Stomach (tissue), 9 donors: ENCODE results near the gene ZNF688. TPM values are rescaled to one million over a fixed set of nuclear protein-coding genes. Genes with fewer than 3 reads are reported as not detected.

Source experiments
- DNase-seq, 2 donors: peaks; one replicate each; pipeline versions ENCODE4 v3.0.0 to v3.0.0-alpha.2; 2013 to 2019
- H3K27ac ChIP-seq, 5 donors: fragments of 200-600 bp in 4 of 5; sonication (generic) in 4 of 5; one replicate each; pipeline ENCODE4 v1.5.1; 2013 to 2019; ENCODE audit warnings: mild to moderate bottlenecking in 1 of 5, moderate library complexity in 1 of 5
- H3K27me3 ChIP-seq, 3 donors: fragments of 200-600 bp; sonication (generic); one replicate each; pipeline ENCODE4 v1.5.1; 2017 to 2019; ENCODE audit warnings: mixed run types in 1 of 3
- H3K36me3 ChIP-seq, 4 donors: fragments of 200-600 bp; sonication (generic); 1 replicate in 3 of 4; 2 replicates in 1 of 4; pipeline ENCODE4 v1.5.1; 2016 to 2019
- H3K4me1 ChIP-seq, 4 donors: fragments of 200-600 bp; sonication (generic); one replicate each; pipeline ENCODE4 v1.5.1; 2016 to 2019
- H3K4me3 ChIP-seq, 4 donors: fragments of 200-600 bp; sonication (generic) in 3 of 4; one replicate each; pipeline ENCODE4 v1.5.1; 2016 to 2019; ENCODE audit warnings: mild to moderate bottlenecking in 1 of 4
- H3K9me3 ChIP-seq, 4 donors: fragments of 200-600 bp; sonication (generic); one replicate each; pipeline ENCODE4 v1.5.1; 2016 to 2019
- EP300 ChIP-seq: sonication (generic); formaldehyde crosslinking; IDR thresholded peaks from one replicate; pipeline ENCODE4 v1.6.1; 2017; ENCODE audit warnings: antibody characterized with exemption
- POLR2A ChIP-seq, 4 donors: fragments of 450-650 bp; IDR thresholded peaks; one replicate each; pipeline ENCODE4 v1.6.1; 2016; ENCODE audit warnings: antibody characterized with exemption in 4 of 4, control low read depth in 2 of 4, mild to moderate bottlenecking in 1 of 4, moderate library complexity in 1 of 4
- POLR2AphosphoS5 ChIP-seq, 3 donors: sonication (generic); formaldehyde crosslinking; IDR thresholded peaks; one replicate each; pipeline ENCODE4 v1.6.1; 2016; ENCODE audit warnings: antibody characterized with exemption in 3 of 3
- WGBS, 5 donors: extraction: QIAGEN DNeasy Blood & Tissue Kit in 3 of 5; methylation state at CpG; one replicate each; pipeline versions ENCODE4 v1.1.5 to v1.1.7; 2013 to 2018; 5-methylcytosine and 5-hydroxymethylcytosine counted together
- intact Hi-C: fragments of 100-400 bp; cut with DNase I; formaldehyde crosslinking; loops from one replicate; pipeline ENCODE4 v1.15.1; 2023; ENCODE audit warnings: low total_unique reads
- polyA plus RNA-seq, 3 donors: library from polyadenylated mRNA; stranded (reverse); fragments of 200-250 nt; gene quantifications; one replicate each; pipeline ENCODE4 v1.2.3, GENCODE V29; 2013
- total RNA-seq, 5 donors: library from RNA; depleted of rRNA; stranded (reverse); fragments of >200 nt; gene quantifications; one replicate each; pipeline versions ENCODE4 v1.1.0 to v1.2.3, GENCODE V29; 2014 to 2016
- TF ChIP-seq, protein P1 (sequence below), 7 experiments: fragments of 450-650 bp in 4 of 7; fragments of 200-600 bp in 3 of 7; sonication (generic) in 3 of 7; IDR thresholded peaks; one replicate each; pipeline ENCODE4 v1.5.1; 2016 to 2019; ENCODE audit warnings: antibody characterized with exemption in 7 of 7, control low read depth in 2 of 7, mild to moderate bottlenecking in 1 of 7
- donor health status: healthy with polysubstance abuse.
- donor health status: Bipolar disorder and iron deficiency.
- donor health status: healthy.

ZNF688 gene
- total and polyA plus RNA-seq, 8 donors, result 9.4 to 123 (median 22.0) TPM

DNA sequence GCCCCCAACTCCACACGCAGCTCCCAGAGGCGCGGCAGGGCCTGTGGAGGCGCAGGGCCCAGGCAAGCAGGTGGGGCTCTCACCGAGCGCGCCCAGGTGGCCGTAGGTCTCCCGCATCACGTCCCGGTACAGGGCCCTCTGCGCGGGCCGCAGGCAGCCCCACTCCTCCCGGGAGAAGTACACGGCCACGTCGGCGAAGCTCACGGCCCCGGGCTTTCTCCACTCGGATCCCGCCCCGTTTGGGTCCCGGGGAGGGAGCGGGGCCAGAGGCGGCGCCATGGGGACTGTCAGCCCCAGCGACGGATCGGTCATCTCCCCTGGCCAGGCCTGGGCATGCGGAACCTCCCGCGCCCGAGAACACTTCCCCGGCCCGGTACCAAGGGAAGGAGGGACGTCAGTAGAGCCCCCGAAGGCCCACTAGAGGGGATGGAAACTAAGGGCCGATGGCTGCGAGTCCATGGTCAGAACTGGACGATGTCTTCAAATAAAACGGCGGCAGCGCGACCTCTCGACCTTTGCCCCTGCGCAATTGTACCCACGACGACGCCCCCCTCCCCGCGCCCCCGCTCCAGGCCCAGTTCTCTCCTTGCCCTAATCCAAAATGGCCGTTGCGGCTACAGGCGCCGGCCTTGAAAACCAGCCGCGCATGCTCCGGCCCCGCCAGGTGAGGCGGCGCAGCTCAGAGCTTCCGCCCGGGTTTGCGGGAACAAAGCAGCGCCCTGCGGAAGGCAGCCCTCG, 37.0 kb downstream of the ZNF688 start, which contains the start of gene ZNF747:
ZNF747 (minus strand) TSS at position 491 of the 738 bp plus-strand sequence; CDS start at position 312, 179 bp downstream.
- H3K4me3 ChIP-seq, result peak within 1 kb of the TSS; percentile 60 to 81 (median 76)
- intact Hi-C loops, result no loop called here
- 0 to 1% (median 0%) methylated on average over 24 to 70 of the region's 70 CpGs for WGBS, 5 donors
- H3K9me3 ChIP-seq, result no peaks in the 10 kb centered on the region
- peaks cover 13 to 31% (median 27%) of the 10 kb centered on the region in 4 donors for H3K36me3 ChIP-seq
- H3K27ac ChIP-seq, result peak within 1 kb of the TSS; percentile 97 to 98 (median 98)
- DNase-seq, result peak; percentile 93 to 97
- TF ChIP-seq POLR2A (IDR thresholded peaks at IDR 0.05), result no peak
- TF ChIP-seq POLR2AphosphoS5 (IDR thresholded peaks at IDR 0.05), result peak; percentile 59 to 95 (median 84)
- no peak for TF ChIP-seq EP300
- TF ChIP-seq, protein P1, sequence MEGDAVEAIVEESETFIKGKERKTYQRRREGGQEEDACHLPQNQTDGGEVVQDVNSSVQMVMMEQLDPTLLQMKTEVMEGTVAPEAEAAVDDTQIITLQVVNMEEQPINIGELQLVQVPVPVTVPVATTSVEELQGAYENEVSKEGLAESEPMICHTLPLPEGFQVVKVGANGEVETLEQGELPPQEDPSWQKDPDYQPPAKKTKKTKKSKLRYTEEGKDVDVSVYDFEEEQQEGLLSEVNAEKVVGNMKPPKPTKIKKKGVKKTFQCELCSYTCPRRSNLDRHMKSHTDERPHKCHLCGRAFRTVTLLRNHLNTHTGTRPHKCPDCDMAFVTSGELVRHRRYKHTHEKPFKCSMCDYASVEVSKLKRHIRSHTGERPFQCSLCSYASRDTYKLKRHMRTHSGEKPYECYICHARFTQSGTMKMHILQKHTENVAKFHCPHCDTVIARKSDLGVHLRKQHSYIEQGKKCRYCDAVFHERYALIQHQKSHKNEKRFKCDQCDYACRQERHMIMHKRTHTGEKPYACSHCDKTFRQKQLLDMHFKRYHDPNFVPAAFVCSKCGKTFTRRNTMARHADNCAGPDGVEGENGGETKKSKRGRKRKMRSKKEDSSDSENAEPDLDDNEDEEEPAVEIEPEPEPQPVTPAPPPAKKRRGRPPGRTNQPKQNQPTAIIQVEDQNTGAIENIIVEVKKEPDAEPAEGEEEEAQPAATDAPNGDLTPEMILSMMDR (IDR thresholded peaks at IDR 0.05), result peak in 1 of 7 experiments; percentile 17
- peaks cover 22 to 56% (median 34%) of the 10 kb centered on the region in 4 donors for H3K4me1 ChIP-seq
- no peaks in the 10 kb centered on the region for H3K27me3 ChIP-seq

DNA sequence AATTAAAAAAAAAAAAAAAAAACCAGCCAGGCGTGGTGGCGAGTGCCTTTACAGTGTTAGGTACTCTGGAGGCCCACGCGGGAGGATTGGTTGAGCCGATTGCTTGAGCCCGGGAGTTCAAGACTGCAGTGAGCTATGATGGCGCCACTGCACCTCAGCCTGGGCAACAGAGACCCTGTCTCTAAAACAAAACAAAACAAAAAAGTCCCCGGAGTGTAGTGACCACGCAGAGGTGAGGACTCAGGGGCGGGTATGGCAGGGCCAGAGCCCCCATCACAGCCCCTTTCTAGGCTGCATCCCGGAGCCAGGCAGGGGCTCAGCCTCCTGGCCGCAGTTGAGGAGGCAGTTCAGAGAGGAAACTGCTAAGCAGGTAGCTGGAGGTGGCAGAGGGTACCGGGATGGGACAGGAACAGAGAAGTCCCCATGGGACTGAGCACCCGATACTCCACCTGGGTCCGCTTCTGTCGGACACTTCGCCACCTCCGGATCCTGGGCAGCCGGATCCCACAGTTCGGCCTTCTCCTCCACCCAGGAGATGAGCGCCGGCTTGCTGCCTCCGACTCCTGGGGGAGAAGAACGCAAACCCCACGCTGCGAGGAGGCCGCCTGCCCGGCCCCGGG, 37.7 kb downstream of the ZNF688 start:
- WGBS, 5 donors, result 6 to 12% (median 8%) methylated on average over 25 to 29 of the region's 29 CpGs
- peak in 1 of 2 donors; percentile 36 for DNase-seq
- peaks cover 13 to 31% (median 27%) of the 10 kb centered on the region in 4 donors for H3K36me3 ChIP-seq
- intact Hi-C loops, result no loop called here
- peaks cover 25 to 59% (median 39%) of the 10 kb centered on the region in 4 donors for H3K4me1 ChIP-seq
- peak overlapping the region; percentile 60 to 81 (median 76) for H3K4me3 ChIP-seq
- peak overlapping the region; percentile 97 to 98 (median 98) for H3K27ac ChIP-seq
- H3K27me3 ChIP-seq, result no peaks in the 10 kb centered on the region
- H3K9me3 ChIP-seq, result no peaks in the 10 kb centered on the region
- no peak for TF ChIP-seq POLR2AphosphoS5 (IDR thresholded peaks at IDR 0.05)
- no peak for TF ChIP-seq EP300
- TF ChIP-seq, protein P1 (IDR thresholded peaks at IDR 0.05), result no peak
- no peak for TF ChIP-seq POLR2A (IDR thresholded peaks at IDR 0.05)

DNA sequence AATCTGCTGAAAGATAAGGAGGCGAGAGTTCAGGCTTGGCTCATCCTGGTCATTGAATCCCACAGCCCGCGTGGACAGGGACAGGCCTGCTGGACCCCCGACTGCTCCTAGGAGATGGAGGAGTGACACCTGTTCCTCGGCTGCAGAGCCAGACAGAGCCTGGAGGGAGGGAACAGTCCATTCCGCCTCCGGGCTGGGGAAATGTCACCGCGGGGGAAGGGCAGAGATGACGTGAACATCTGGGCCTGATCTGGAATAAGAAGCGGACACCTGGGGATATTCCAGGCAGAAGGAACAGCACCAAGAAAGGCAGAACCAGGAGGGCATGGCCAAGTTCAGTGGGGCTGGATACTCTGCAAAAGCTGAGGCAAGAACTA, 38.4 kb downstream of the ZNF688 start:
- intact Hi-C loops, result no loop called here
- no peak for TF ChIP-seq EP300
- TF ChIP-seq, protein P1 (IDR thresholded peaks at IDR 0.05), result no peak
- TF ChIP-seq POLR2AphosphoS5 (IDR thresholded peaks at IDR 0.05), result no peak
- TF ChIP-seq POLR2A (IDR thresholded peaks at IDR 0.05), result no peak
- peak; percentile 51 to 64 for DNase-seq
- H3K36me3 ChIP-seq, result peaks cover 13 to 31% (median 27%) of the 10 kb centered on the region in 4 donors
- no peaks in the 10 kb centered on the region for H3K27me3 ChIP-seq
- peak overlapping the region in 3 of 4 donors; percentile 60 to 81 (median 75) for H3K4me3 ChIP-seq
- 40 to 67% (median 48%) methylated on average over 11 of the region's 11 CpGs for WGBS, 5 donors
- H3K27ac ChIP-seq, result peak overlapping the region; percentile 97 to 98 (median 98)
- no peaks in the 10 kb centered on the region for H3K9me3 ChIP-seq
- peaks cover 27 to 66% (median 46%) of the 10 kb centered on the region in 4 donors for H3K4me1 ChIP-seq
